K562 (cell line): Measurements from ENCODE around the gene KIAA0825. TPM values are rescaled to one million over a fixed set of nuclear protein-coding genes. Genes with fewer than 3 reads are reported as not detected.

Experiments used
- AFF4 ChIP-seq: sonication (generic); formaldehyde crosslinking; IDR thresholded peaks from 2 replicates; pipeline ENCODE4 v1.8.0; 2023; ENCODE audit warnings: mild to moderate bottlenecking, missing genetic modification reagents
- ARNT ChIP-seq, 2 experiments: fragments of 450-650 bp; IDR thresholded peaks; 2 replicates each; pipeline ENCODE4 v1.6.1; 2016; ENCODE audit warnings: mild to moderate bottlenecking in 1 of 2
- HDAC3 ChIP-seq: fragments of 450-650 bp; IDR thresholded peaks from 2 replicates; pipeline ENCODE4 v1.6.1; 2018; ENCODE audit warnings: borderline replicate concordance, mild to moderate bottlenecking, moderate library complexity; ENCODE audit not compliant: partially characterized antibody
- HNRNPLL ChIP-seq: fragments of 200-400 bp; formaldehyde crosslinking; IDR thresholded peaks from 2 replicates; pipeline ENCODE4 v1.6.1; 2017; ENCODE audit warnings: low read length, low read depth, mild to moderate bottlenecking; ENCODE audit not compliant: poor library complexity, severe bottlenecking
- HOMEZ ChIP-seq: fragments of 250-450 bp; sonication (Bioruptor Pico); IDR thresholded peaks from 2 replicates; pipeline ENCODE4 v1.4.0; 2020; ENCODE audit warnings: mild to moderate bottlenecking, moderate library complexity
- KAT2B ChIP-seq: IDR thresholded peaks from one replicate; pipeline ENCODE4 v1.6.1; 2012; ENCODE audit warnings: low read depth, mild to moderate bottlenecking, control low read depth, inconsistent platforms, low read length, moderate library complexity
- SIX5 ChIP-seq, 2 experiments: IDR thresholded peaks; 2 replicates each; pipeline ENCODE4 v1.6.1; 2011; ENCODE audit warnings: low read length in 2 of 2, borderline replicate concordance in 1 of 2, low read depth in 1 of 2, mild to moderate bottlenecking in 1 of 2, moderate library complexity in 1 of 2; ENCODE audit not compliant: insufficient read depth in 1 of 2
- ZBTB17 ChIP-seq: fragments of 450-650 bp; formaldehyde crosslinking; IDR thresholded peaks from 2 replicates; pipeline ENCODE4 v1.4.0; 2020; ENCODE audit warnings: mild to moderate bottlenecking
- ZNF512 ChIP-seq: IDR thresholded peaks from 2 replicates; pipeline ENCODE4 v1.6.1; 2016; ENCODE audit warnings: missing genetic modification characterization, missing compliant biosample characterization
- polyA plus RNA-seq, 8 experiments: library from polyadenylated mRNA; depleted of rRNA in 4 of 8; stranded (reverse) in 5 of 8; unstranded in 3 of 8; fragments of >200 nt; fragmentation: Nextera tagmentation in 2 of 8; fragmentation: Illumina TruSeq in 1 of 8; extraction: Ambion mirVana in 2 of 8; extraction: Trizol in 1 of 8; gene quantifications; 2 replicates each; pipeline versions ENCODE4 v1.2.1 to v1.2.3, GENCODE V29; 2011 to 2014; ENCODE audit warnings: inconsistent platforms in 1 of 8, missing spikeins in 1 of 8
- total RNA-seq, 7 experiments: library from RNA; depleted of rRNA in 6 of 7; stranded (reverse); fragments of >200 nt in 6 of 7; fragmentation: Illumina TruSeq in 2 of 7; extraction: Trizol in 2 of 7; gene quantifications; 2 replicates each; pipeline versions ENCODE4 v1.2.1 to v1.2.3, GENCODE V29; 2011 to 2021; ENCODE audit warnings: low replicate concordance in 1 of 7
- TF ChIP-seq, protein P1 (sequence below), 2 experiments: fragments of 450-650 bp in 1 of 2; sonication (generic) in 1 of 2; formaldehyde crosslinking in 1 of 2; IDR thresholded peaks; 2 replicates each; pipeline versions ENCODE4 v1.7.1 to v1.9.0; 2016 to 2022; ENCODE audit warnings: inconsistent platforms in 1 of 2, mild to moderate bottlenecking in 1 of 2, missing genetic modification reagents in 1 of 2

Gene KIAA0825
- total and polyA plus RNA-seq, 9 of the 15 experiments (the other 6 are each of a cell fraction or from before 2014, with no cell fraction given) = 0.05 to 0.36 (median 0.16) TPM; not detected in 1

DNA sequence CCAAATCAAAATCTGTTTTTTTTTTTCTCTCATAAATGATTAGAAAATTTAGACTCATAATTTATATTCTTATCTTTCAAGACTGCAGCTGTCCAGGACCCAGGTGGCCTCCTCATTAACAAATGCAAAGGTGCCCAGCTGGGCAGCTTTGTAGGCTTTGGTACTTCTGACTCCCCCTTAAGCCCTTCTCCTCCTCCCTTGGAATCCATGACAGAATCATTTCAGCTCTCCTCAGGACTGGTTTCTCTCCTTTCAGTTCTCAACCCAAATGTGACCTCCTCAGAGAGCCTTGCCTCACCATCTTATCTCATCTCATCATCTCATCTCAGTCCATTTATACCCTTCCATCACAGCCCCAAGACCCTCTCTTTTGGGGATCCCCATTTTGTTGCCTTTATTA lies 221.7 kb downstream of the KIAA0825 start (continued):
- TF ChIP-seq, protein P1, sequence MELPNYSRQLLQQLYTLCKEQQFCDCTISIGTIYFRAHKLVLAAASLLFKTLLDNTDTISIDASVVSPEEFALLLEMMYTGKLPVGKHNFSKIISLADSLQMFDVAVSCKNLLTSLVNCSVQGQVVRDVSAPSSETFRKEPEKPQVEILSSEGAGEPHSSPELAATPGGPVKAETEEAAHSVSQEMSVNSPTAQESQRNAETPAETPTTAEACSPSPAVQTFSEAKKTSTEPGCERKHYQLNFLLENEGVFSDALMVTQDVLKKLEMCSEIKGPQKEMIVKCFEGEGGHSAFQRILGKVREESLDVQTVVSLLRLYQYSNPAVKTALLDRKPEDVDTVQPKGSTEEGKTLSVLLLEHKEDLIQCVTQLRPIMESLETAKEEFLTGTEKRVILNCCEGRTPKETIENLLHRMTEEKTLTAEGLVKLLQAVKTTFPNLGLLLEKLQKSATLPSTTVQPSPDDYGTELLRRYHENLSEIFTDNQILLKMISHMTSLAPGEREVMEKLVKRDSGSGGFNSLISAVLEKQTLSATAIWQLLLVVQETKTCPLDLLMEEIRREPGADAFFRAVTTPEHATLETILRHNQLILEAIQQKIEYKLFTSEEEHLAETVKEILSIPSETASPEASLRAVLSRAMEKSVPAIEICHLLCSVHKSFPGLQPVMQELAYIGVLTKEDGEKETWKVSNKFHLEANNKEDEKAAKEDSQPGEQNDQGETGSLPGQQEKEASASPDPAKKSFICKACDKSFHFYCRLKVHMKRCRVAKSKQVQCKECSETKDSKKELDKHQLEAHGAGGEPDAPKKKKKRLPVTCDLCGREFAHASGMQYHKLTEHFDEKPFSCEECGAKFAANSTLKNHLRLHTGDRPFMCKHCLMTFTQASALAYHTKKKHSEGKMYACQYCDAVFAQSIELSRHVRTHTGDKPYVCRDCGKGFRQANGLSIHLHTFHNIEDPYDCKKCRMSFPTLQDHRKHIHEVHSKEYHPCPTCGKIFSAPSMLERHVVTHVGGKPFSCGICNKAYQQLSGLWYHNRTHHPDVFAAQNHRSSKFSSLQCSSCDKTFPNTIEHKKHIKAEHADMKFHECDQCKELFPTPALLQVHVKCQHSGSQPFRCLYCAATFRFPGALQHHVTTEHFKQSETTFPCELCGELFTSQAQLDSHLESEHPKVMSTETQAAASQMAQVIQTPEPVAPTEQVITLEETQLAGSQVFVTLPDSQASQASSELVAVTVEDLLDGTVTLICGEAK (IDR thresholded peaks at IDR 0.05) = no peak
- TF ChIP-seq, protein P1 (CRISPR knock-in tag; IDR thresholded peaks at IDR 0.05) = no peak
- no peak for TF ChIP-seq ARNT (IDR thresholded peaks at IDR 0.05)
- TF ChIP-seq ZBTB17 (CRISPR knock-in tag) = no peak
- TF ChIP-seq KAT2B = no peak
- TF ChIP-seq SIX5 (IDR thresholded peaks at IDR 0.05; ENCODE audit: borderline replicate concordance in 1 of 2, insufficient read depth in 1 of 2, low read depth in 1 of 2, low read length in 2 of 2) = no peak
- no peak for TF ChIP-seq ZNF512 (tag)
- TF ChIP-seq HNRNPLL = no peak
- TF ChIP-seq AFF4 (CRISPR knock-in tag) = no peak
- TF ChIP-seq HOMEZ (CRISPR knock-in tag) = no peak
- TF ChIP-seq HDAC3 = no peak
- TF ChIP-seq, all 486 proteins: peak for 0
